T-helper 1 cell (primary cell): ENCODE measurements around the gene ZSCAN30.

Source experiments
- DNase-seq, 5 donors: peaks; one replicate each; pipeline ENCODE4 v3.0.0-alpha.2; 2012 to 2020

The ZSCAN30 gene

DNA sequence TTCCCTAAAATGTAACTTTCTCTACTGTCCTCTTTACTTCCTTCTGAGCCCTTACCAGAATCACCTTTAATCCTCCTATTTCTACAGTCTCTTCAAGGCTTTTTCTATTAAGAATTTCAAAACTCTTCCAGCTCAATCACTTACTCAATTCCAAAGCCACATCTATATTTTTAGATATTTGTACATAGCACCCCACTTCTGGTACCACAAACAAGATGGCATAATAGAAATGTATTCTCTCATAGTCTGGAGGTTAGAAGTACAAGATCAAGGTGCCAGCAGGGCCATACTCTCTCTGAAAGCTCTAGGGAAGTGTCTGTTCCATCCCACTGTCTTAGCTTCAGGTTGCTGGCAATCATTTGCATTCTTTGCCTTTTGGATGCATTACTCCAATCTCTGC, 11.1 kb downstream of the ZSCAN30 start:
- DNase-seq, result no peak

DNA sequence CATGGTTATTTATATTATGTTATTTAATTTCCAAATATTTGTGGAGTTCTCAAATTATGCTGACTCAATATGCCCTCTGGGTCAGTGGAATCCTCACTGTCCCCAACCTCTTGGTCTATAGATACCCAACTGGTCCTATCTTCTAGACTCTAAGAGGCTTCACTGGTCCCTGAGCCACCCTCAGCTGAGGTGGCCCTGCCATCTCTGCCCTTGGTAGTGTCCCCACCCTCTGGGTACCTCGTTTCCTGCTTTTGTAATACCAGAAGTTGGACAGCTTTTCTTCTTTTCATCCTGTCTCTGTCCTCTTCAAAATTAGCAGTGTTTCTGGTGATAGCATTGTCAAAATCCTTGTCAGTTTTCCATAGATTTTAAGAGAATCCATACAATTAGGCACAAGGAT, 11.9 kb downstream of the ZSCAN30 start:
- no peak for DNase-seq

DNA sequence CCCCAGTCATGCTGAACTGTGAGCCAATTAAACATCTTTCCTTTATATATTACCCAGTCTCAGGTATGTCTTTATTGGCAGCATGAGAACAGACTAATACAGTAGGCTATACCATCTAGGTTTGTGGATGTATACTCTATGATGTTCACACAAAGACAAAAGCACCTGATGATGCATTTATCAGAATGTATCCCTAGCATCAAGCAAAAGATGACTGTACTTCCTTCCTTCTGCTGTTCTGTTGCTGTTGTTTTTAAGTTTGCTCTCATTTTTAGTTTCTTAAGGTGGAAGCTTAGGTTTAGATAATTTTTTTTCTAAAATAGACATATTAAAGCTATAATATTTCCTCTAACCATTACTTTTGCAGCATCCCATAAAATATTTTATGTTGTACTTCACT, 12.4 kb downstream of the ZSCAN30 start:
- DNase-seq, result no peak

DNA sequence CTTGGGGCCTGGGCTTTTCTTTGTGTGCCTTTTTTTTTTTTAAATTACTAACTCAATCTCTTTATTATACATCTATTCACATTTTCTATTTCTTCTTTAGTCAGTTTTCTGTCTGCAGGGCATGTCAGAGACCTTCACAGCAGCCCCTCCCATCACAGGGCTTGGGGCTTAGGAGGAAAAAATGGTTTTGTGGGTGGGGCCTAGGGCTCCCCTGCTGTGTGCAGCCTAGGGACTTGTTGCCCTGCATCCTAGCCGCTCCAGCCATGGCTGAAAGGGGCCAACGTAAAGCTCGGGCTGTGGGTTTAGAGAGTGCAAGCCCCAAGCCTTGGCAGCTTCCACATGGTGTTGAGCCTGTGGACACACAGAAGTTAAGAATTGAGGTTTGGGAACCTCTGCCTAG, 13.8 kb downstream of the ZSCAN30 start:
- no peak for DNase-seq

DNA sequence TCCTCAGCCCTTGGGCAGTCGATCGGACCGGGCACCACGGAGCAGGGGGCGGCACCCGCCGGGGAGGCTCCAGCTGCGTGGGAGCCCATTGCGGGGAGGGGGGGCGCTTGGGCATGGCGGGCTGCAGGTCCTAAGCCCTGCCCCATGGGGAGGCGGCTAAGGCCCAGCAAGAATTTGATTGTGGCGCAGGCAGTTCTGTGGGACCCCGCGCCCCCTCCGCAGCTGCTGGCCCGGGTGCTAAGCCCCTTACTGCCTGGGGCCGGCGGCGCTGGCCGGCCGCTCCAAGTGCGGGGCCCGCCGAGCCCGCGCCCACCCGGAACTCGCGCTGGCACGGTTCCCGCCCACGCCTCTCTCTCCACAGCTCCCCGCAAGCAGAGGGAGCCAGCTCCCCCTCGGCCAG, 18.4 kb downstream of the ZSCAN30 start:
- DNase-seq, result no peak

DNA sequence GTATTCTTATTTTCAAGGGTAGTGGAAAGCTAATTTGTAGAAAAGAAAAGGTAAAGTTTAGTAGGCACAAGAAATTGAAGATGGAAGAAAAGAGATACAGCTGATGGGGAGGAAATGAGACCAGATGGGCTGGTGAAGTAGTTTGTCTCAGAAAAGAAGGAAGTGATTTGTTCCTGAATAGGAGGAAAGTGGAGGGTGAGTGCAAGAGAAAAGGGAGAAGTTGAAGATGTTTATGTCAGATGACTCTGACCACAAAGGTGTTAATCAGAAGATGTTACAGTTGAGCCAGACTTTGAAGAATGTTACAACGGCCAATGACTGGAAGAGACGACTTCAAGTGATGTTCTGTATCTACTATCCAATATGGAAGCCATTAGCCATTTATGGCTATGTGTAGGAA, 21.2 kb downstream of the ZSCAN30 start:
- no peak for DNase-seq

DNA sequence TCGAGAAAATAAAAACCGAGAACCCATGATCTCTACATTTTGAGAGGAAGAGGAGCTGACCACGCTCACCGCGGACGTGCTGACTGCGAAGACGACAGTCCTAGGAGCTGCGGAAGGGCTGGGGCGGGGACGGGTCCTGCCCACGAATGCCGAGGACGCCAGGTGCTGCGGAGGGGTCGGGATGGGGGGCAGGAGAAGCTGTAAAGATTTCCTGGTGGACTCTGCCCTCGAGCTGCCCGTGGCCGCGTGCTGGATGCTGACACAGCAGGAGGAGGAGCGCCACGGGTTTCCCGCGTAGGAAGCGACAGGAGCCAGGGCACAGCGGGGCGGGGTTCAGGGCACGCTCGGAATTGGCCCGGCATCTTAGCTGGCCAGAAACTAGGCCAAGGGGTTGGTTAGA, 22.2 kb downstream of the ZSCAN30 start:
- DNase-seq, result no peak

DNA sequence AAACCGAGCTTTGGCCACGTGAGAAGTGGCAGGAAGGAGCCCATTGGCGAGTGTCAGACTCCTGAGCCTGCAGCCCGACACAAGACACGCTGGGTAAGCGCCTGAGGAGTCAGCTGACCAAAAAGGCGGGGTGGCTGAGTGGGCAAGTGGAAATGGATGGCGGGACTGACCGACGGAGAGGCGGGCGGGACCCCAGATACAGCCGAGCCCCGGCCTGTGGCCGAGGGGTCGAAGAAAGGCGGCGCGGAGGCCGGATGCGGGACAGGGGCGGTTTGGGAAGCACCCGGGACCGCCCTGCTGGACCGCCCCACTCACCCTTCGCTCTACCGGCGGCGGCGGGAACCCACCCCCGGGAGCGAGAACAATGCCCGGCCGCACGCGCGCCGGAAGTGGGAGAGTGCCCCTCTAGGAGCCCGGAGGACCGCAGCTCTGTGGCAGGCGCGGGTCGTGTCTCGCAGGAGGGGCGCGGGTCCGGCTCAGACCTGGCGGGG, 22.8 kb downstream of the ZSCAN30 start:
- peak; percentile 47 to 61 (median 51) for DNase-seq

DNA sequence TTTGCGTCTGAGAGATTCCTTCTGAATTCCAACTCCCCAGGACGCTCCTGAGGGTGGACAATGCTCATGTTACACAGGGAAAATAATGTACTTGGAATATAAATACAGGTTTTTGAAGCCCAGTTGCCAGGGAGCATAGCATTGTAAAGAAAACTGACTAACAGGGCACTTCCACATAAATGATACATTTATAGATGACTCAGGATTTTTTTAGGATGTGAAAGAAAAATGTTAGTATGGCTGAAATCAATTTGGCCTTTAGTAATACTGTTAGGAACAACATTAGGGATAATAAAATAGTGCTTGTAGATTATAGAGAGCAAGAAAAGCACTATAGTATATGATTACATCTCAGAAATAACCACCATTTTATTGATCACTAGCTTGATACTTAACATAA, 25.6 kb downstream of the ZSCAN30 start:
- DNase-seq, result no peak

DNA sequence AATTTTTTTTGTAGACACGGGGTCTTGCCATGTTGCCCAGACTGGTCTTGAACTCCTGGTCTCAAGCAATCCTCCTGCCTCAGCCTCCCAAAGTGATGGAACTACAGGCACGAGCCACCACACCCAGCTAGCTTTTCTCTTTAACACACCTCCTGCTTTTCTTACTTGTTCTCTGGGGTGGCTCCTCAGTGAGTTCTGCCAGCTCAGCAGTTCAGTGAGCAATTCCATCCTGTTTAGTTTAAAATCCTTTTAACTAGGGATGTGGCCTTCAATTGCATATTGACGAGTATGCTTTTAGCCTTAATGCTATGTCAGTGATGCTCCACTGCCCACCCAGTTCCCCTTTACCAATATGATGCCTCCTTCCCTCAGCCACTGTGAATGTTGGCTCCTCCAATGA, 33.1 kb downstream of the ZSCAN30 start:
- DNase-seq, result no peak

DNA sequence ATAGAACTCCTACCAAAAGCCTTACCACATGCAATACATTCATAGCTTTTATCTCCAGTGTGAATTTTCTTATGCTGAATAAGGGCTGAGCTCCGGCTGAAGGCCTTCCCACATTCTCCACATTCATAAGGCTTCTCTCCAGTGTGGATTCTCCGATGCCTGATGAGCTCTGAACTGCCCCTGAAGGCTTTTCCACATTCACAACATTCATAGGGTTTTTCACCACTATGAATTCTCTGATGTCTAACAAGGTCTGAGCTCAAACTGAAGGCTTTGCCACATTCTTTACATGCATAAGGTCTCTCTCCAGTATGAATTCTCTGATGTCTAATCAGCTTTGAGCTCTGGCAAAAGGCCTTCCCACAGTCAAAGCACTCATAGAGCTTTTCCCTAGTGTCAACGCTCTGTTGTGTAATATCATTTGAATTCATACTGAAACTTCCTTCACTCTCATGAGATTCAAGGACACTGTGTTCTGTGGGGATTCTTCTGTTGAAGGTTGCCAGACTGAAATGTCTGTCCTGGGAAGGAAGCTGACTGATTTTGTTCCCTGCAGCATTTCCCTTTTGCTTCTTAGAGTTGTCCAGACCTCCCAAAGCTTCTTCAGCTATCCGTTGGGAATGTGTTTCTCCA, 36.3 kb downstream of the ZSCAN30 start:
- no peak for DNase-seq

DNA sequence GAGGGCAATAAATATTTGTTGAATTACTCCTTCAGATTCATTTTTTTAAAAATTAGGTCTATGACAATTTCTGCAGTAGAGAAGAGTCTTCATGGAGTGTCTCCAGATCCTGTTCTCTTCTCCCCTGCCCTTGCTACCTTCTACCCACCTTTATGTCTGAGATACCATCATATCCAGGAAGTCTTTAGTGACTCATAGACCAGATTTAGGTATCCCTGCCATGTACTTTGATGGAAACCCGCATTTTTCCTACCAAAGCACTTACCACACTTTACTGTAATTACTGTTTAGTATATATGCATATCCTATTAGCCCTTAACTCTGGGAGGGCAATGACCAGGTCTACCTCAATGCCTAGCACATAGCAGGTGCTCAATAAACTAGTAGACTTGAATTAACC, 37.6 kb downstream of the ZSCAN30 start:
- DNase-seq, result no peak

DNA sequence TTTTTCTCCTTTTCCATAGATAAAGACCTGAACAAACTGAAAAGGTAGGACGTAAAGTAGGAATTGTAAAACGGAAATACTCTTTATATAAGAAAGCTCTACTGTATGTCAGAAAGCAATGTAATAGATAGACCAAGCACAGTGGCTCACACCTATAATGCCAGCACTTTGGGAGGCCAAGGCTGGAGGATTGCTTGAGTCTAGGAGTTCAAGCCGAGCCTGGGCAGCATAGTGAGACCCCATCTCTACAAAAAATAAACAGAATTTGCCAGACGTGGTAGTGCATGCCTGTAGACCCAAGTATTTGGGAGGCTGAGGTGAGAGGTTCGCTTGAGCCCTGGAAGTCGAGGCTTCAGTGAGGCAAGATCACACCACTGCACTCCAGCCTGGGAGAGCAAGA, 41.6 kb downstream of the ZSCAN30 start:
- no peak for DNase-seq

DNA sequence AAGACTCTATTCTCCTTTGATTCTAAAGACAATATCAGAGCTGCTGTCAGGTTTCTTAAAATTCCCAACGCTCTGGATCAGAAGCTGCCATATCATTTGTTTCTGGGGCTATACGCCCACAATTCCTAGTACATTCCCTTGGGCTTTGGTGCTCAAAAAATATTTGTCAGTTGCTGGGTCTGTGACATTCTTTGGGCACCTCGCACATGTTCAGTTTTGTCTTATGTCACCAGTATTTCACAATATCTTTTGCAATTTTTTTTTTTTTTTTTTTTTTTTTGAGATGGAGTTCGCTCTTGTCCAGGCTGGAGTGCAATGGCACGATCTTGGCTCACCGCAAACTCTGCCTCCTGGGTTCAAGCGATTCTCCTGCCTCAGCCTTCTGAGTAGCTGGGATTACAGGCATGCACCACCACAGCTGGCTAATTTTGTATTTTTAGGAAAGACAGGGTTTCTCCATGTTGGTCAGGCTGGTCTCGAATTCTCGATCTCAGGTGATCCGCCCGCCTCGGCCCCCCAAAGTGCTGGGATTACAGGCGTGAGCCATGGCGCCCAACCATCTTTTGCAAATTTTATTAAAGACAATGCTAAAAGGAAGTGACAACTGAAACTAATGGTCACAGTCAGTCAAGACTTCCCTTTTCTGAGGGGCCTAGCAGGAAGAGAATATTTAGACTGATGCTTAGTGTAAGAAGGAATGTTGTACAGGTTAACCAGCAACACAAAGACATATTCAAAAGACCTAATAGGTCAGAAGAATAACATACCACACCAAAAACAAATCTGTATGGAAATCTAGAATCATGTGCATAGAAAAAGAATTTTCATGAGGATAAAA, 42.4 kb downstream of the ZSCAN30 start:
- DNase-seq, result no peak

DNA sequence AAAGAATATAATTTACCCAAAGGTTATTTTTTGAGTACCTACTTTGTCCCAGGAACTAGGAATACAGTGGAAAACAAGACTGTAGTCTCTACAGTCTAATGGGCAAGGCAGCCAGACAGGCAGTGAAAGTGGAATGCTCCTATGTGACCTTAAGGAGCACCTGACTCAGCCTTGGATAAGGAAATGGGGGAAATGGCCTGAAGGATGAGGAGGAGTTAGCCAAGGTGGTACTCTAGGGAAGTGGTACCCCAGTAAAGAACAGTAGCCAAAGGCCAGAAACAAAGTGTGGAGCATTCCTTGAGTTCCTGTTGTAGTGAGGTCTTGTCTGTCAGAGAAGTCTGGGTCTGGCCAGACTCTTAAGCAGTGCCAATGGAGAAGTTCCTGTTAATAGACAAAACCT, 43.2 kb downstream of the ZSCAN30 start:
- DNase-seq, result no peak

DNA sequence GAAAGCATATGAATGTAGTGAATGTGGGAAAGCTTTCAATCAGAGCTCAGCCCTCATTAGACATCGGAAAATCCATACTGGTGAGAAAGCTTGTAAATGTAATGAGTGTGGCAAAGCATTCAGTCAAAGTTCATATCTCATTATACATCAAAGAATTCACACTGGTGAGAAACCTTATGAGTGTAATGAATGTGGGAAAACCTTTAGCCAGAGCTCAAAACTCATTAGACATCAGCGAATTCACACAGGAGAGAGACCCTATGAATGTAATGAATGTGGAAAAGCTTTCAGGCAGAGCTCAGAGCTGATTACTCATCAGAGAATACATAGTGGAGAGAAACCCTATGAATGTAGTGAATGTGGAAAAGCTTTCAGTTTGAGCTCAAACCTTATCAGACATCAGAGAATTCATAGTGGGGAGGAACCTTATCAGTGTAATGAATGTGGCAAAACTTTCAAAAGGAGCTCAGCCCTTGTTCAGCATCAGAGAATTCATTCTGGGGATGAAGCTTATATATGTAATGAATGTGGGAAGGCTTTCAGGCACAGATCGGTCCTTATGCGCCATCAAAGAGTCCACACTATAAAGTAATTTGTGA, 44.2 kb downstream of the ZSCAN30 start:
- DNase-seq, result no peak

DNA sequence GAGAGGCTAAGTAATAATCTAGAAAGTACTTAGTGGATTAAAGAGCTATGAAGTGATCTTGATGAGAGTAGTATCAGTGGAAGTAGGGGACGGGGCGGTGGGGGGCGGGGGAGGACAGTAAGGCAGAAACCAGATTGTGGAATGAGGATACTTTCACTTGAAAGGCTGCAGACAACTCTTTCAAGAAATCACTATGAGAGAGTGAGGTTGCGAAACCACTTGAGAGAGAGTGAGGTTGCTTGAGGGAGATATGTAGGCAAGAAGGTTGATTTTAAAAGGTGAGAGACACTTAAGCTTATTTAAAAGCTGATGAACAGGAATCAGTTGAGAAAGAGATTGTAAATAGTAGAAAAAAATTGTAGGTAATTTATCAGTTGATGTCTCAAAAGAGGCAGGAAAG, 45.4 kb downstream of the ZSCAN30 start:
- DNase-seq, result no peak

DNA sequence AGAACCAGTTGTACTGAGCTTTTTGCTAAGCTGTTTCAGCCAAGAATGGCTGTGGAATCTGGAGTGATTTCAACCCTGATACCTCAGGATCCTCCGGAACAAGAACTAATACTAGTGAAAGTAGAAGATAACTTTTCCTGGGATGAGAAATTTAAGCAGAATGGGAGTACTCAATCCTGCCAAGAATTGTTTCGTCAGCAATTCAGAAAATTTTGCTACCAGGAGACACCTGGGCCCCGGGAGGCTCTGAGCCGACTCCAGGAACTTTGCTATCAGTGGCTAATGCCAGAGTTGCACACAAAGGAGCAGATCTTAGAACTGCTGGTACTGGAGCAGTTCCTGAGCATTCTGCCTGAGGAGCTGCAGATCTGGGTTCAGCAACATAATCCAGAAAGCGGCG, 47.6 kb downstream of the ZSCAN30 start:
- no peak for DNase-seq

DNA sequence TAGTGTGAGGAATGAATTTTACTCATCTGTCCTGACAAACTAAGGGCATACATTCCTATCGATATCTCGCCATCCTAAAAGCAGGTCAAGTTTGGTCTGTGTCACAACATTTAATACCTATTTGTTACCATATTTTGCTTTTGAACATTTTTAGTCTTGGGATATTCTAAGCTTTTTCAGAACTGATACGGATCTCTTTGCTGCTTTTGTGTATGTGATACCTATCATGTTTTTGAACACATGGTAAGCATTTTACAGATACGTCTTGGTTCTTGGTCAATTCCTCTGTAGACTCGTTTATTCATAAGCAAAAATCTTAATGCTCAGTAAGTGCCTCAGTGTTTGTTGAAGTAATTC, 48.6 kb downstream of the ZSCAN30 start:
- no peak for DNase-seq

DNA sequence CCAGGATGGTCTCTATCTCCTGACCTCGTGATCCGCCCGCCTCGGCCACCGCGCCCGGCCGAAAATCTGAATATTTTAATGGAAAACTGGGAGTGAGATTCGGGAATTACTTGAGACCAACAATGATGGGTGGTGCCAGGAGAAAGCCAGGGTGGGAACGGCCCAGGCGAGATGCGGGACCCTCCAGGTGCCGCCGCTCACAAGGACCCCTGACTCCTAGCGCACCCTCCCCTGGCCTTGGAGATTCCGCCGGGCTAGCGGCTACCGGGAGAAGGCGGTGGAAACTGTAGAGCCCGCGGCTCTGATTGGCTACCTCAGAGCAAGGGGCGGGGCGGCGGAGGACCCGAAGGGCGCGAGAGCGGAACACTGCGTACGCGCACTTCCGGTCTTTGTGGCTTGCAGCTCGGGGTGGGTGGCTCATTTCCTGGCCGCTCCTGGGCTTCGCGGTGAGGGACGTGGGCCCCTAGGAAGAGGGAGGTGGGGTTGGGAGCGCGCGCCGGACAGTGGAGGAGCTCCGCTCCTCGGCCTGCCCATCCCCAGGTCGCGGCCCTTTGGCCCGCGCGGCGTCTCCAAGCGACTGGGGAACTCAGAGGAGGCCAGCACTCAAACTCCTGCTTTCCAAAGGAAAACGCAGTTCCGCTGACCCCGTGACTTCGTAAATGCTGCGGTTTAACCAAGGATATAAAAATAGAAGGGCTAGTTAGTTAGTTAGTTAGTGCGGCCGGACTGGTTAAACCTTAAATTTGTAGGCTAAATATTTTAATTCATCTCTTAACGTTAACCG, 49.2 kb downstream of the ZSCAN30 start, which contains the start of gene ZNF397:
Gene ZNF397 (plus strand): TSS at position 371 of the 784 bp plus-strand sequence. CDS start 1,437 bp downstream, outside the sequence.
- DNase-seq, result peak; percentile 88 to 96 (median 91)

DNA sequence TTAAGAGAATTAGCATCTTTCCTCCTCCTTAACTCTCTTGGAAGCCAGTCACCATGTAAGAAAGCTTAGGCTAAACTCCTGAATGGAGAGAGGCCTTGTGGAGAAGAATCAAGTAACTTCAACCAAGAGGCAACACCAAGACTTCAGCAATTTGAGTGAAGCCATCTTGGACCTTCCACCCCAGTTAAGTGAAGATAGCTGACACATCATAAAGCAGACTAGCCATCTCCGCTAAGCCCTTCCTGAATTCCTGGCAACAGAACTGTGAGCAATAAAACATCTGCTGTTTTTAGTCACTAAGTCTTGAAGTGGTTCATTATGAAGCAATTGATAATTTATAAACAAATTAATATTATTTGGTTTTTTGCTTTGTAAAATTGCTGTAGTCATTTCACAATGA, 50.7 kb downstream of the ZSCAN30 start:
- DNase-seq, result peak in 1 of 5 donors; percentile 8

DNA sequence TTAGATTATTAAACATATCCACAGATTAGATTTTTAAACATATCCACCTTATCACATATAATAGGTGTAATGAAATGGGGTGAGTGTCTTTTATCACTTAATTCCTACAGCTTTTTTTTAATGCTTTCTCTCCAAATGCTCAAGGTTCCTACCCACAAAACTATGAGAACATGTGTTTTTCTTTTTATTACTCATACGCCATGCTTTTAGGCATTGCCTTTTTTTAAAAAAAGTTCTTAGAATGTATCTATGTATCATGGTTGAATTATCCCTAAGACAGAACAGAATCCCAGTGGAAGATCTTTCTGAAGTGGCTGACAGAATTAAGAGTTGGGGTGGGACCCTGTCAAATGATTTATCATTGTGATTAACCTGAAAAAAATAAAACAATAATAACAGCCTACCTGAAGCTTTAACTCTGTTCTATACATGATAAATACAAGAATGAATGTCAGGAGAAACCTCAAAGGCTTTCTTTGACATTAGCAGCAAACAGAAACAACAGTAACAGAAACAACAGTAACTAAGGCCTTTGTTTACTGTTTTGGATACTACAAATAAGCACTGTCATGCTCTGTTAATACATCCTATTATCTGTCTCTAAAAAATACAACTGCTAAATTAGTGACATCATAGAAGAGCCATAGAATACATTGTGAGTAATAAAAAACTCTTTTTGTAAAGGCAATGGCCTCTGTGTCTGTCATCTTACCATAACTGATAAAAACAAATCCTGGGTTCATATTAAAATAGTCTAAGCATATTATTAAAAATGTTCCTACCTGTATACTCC, 53.3 kb downstream of the ZSCAN30 start:
- DNase-seq, result no peak
